ENCODE data around the gene PTDSS2. TPM values are rescaled to one million over a fixed set of nuclear protein-coding genes. Genes with fewer than 3 reads are reported as not detected.

Gene PTDSS2
- total and polyA plus RNA-seq, 2 of the 4 experiments (the other 2 are of a cell fraction) = 23.5 to 26.6 TPM

DNA sequence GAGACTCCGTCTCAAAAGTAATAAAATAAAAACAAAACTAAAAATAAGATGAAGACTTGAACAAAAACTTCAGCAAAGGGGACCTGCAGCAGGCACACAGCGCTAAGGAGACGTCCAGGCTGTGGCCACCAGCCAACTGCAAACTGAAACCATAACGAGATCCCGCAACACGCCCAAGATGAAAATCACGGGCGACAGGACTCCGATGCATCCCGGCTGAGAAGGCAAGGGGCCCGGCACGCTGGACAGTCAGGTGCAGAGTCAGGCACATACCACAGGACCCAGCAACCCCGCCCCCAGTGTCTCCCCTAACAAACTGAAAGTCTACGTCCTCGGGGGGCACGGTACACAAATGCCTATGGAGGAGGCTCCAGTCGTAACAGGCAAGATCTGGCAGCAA lies 76.1 kb downstream of the PTDSS2 start:
- no peak overlapping the region for H3K4me2 ChIP-seq (ENCODE audit: low read depth, low read length)
- H2BK120ac ChIP-seq (ENCODE audit: low read depth, low read length) = no peak overlapping the region
- H3K18ac ChIP-seq (ENCODE audit: low read depth, low read length) = no peak overlapping the region
- H3K9me1 ChIP-seq (ENCODE audit: insufficient read depth, low read length) = no peaks in the 10 kb centered on the region
- no peaks in the 10 kb centered on the region for H3K4me1 ChIP-seq (ENCODE audit: control insufficient read depth, insufficient read depth, low read length)
- H4K5ac ChIP-seq (ENCODE audit: low read depth, low read length) = no peak overlapping the region
- no peak overlapping the region for H4K91ac ChIP-seq (ENCODE audit: insufficient read depth, low read depth, low read length)
- no peak overlapping the region for H2AK9ac ChIP-seq (replicated peaks; ENCODE audit: low read depth, low read length, poor library complexity)
- H3K14ac ChIP-seq (replicated peaks; ENCODE audit: low read depth, low read length) = no peak overlapping the region
- POLR2A ChIA-PET (ENCODE audit: unreplicated experiment) = no interaction called here
- peaks cover 3% of the 10 kb centered on the region; the same call in 1 of the 2 replicates for H3K36me3 ChIP-seq (ENCODE audit: control insufficient read depth, insufficient read depth, low read length)
- H3K9ac ChIP-seq (ENCODE audit: low read depth, low read length) = no peak overlapping the region
- H2BK15ac ChIP-seq (ENCODE audit: low read depth, low read length) = no peak overlapping the region
- no peak overlapping the region for H4K8ac ChIP-seq (ENCODE audit: low read depth in 2 of 2, low read length in 2 of 2)
- no peak overlapping the region for H3K56ac ChIP-seq (ENCODE audit: extremely low read depth, insufficient read depth, low read length)
- no peak overlapping the region for H3K27ac ChIP-seq (ENCODE audit: insufficient read depth, low read length)
- no peak overlapping the region for H3K4me3 ChIP-seq (ENCODE audit: insufficient read depth, low read depth, low read length)
- CTCF ChIA-PET = no interaction called here
- H3K79me1 ChIP-seq (ENCODE audit: low read depth in 1 of 2, low read length in 2 of 2) = no peaks in the 10 kb centered on the region
- intact Hi-C loops (cut with micrococcal nuclease) (no loop called here), dilution Hi-C loops (cut with HindIII; ENCODE audit: low sequenced_read_pairs, unreplicated experiment) (no loop called here), in situ Hi-C loops (cut with MboI; ENCODE audit: low sequenced_read_pairs) (no loop called here)
- H3K23ac ChIP-seq (ENCODE audit: low read depth, low read length) = no peak overlapping the region
- WGBS, 2 experiments (ENCODE audit: extremely low coverage in 2 of 2, insufficient read length in 1 of 2) = 83% methylated on average over 12 of the region's 17 CpGs; no CpG with 5 or more reads in 1 of the 2 experiments
- H2AK5ac ChIP-seq (ENCODE audit: low read depth, low read length) = no peak overlapping the region
- H2BK5ac ChIP-seq (ENCODE audit: low read depth, low read length, poor library complexity, severe bottlenecking) = no peak overlapping the region
- no TSS peak for BruUV-seq (replicated peaks)
- H3K9me3 ChIP-seq (ENCODE audit: control insufficient read depth, insufficient read depth, low read length) = no peaks in the 10 kb centered on the region
- peaks cover 8% of the 10 kb centered on the region for H4K20me1 ChIP-seq (ENCODE audit: insufficient read depth, low read length)
- no peaks in the 10 kb centered on the region for H3K27me3 ChIP-seq (ENCODE audit: control insufficient read depth, insufficient read depth, low read length)
- H2BK20ac ChIP-seq (ENCODE audit: low read depth, low read length) = no peak overlapping the region
- no peak for ATAC-seq (ENCODE audit: low read depth)
- no peak overlapping the region for H2AFZ ChIP-seq (replicated peaks; ENCODE audit: low read length, poor library complexity)
- H3K4ac ChIP-seq (ENCODE audit: low read depth, low read length) = no peak overlapping the region
- TF ChIP-seq FOS (IDR thresholded peaks at IDR 0.05; ENCODE audit: low read depth, low read length) = no peak
- no peak for DNase-seq
